Measurements from ENCODE around the gene HSFX2.
"Not testable (repeated sequence)": the region's sequence is repeated elsewhere in the genome, so short reads cannot be mapped to it uniquely, and the experiment has no call there.

The HSFX2 gene

DNA sequence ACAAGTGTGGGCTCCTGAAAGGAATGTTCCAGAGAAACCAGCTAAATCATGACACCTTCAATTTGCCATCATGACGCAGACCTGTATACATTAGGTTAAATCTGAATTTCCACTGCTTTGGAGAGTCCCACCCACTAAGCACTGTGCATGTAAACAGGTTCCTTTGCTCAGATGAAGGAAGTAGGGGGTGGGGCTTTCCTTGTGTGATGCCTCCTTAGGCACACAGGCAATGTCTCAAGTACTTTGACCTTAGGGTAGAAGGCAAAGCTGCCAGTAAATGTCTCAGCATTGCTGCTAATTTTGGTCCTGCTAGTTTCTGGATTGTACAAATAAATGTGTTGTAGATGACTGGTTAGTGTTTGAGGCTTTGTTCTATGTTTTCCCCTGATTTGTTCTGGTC lies 48.2 kb downstream of the HSFX2 start:
- DNase-seq (ENCODE audit: extremely low read depth, low read depth), result not testable (repeated sequence)

GRCh38 chrX:149545545-149546543 lies 49.3 kb downstream of the HSFX2 start:
- DNase-seq (ENCODE audit: extremely low read depth, low read depth), result not testable (repeated sequence)
